Measurements from ENCODE around the gene LRRC51. TPM values are rescaled to one million over a fixed set of nuclear protein-coding genes. Genes with fewer than 3 reads are reported as not detected.

The LRRC51 gene
- total RNA-seq, 2 donors from 2014 or later, result 8.0 to 9.5 TPM

GRCh38 chr11:72116019-72116755, 35.5 kb downstream of the LRRC51 start:
- Histone ChIP-seq H3K9ac (ENCODE audit: extremely low read depth, low read length, poor library complexity, severe bottlenecking) (no peak overlapping the region), H3K4me1 (ENCODE audit: control insufficient read depth, insufficient read depth, low read length) (no peaks in the 10 kb centered on the region), H3K27me3 (ENCODE audit: control insufficient read depth, insufficient read depth, low read length, poor library complexity, severe bottlenecking) (peaks cover 7% of the 10 kb centered on the region), H3K27ac (ENCODE audit: low read depth, low read length) (no peak overlapping the region), H3K36me3 (ENCODE audit: control insufficient read depth, insufficient read depth, low read length) (no peaks in the 10 kb centered on the region), H3K9me3 (ENCODE audit: control insufficient read depth, low read length) (no peaks in the 10 kb centered on the region), H3K4me3 (ENCODE audit: low read length) (no peak overlapping the region)
- no peak for TF ChIP-seq CTCF (conservative IDR thresholded peaks at IDR 0.05)
- Mint-ChIP-seq H3K36me3 (ENCODE audit: low read depth) (no peaks in the 10 kb centered on the region), H3K4me3 (no peak overlapping the region), H3K4me1 (peaks cover 26% of the 10 kb centered on the region), H3K27ac (no peak overlapping the region), H3K9me3 (no peaks in the 10 kb centered on the region), H3K27me3 (ENCODE audit: insufficient read depth) (peaks cover 35% of the 10 kb centered on the region)
- DNase-seq, result no peak
- 92 to 94% methylated on average over 6 of the region's 6 CpGs for WGBS, 2 experiments (ENCODE audit: insufficient coverage in 1 of 2, insufficient read length in 1 of 2)

GRCh38 chr11:72119198-72119597, 38.5 kb downstream of the LRRC51 start:
- Mint-ChIP-seq H3K4me1 (peaks cover 21% of the 10 kb centered on the region), H3K27ac (no peak overlapping the region), H3K27me3 (ENCODE audit: insufficient read depth) (peaks cover 42% of the 10 kb centered on the region), H3K36me3 (ENCODE audit: low read depth) (no peaks in the 10 kb centered on the region), H3K9me3 (no peaks in the 10 kb centered on the region), H3K4me3 (no peak overlapping the region)
- WGBS, 2 experiments (ENCODE audit: insufficient coverage in 1 of 2, insufficient read length in 1 of 2), result 95 to 100% methylated on average over 3 to 5 of the region's 6 CpGs
- Histone ChIP-seq H3K9me3 (ENCODE audit: control insufficient read depth, low read length) (peaks cover under 1% of the 10 kb centered on the region), H3K4me1 (ENCODE audit: control insufficient read depth, insufficient read depth, low read length) (no peaks in the 10 kb centered on the region), H3K27ac (ENCODE audit: low read depth, low read length) (no peak overlapping the region), H3K4me3 (ENCODE audit: low read length) (no peak overlapping the region), H3K27me3 (ENCODE audit: control insufficient read depth, insufficient read depth, low read length, poor library complexity, severe bottlenecking) (peaks cover 18% of the 10 kb centered on the region), H3K9ac (ENCODE audit: extremely low read depth, low read length, poor library complexity, severe bottlenecking) (no peak overlapping the region), H3K36me3 (ENCODE audit: control insufficient read depth, insufficient read depth, low read length) (no peaks in the 10 kb centered on the region)
- TF ChIP-seq CTCF (conservative IDR thresholded peaks at IDR 0.05), result no peak
- no peak for DNase-seq

- Mint-ChIP-seq H3K27ac (no peak overlapping the region), H3K36me3 (ENCODE audit: low read depth) (no peaks in the 10 kb centered on the region), H3K4me3 (no peak overlapping the region), H3K9me3 (peaks cover 5% of the 10 kb centered on the region), H3K4me1 (peaks cover 21% of the 10 kb centered on the region), H3K27me3 (ENCODE audit: insufficient read depth) (peaks cover 31% of the 10 kb centered on the region)
- WGBS, 2 experiments (ENCODE audit: insufficient coverage in 1 of 2, insufficient read length in 1 of 2), result 94 to 100% methylated on average over 2 of the region's 2 CpGs
- no peak overlapping the region for H3K27ac ChIP-seq (ENCODE audit: low read depth, low read length)
- no peak overlapping the region for H3K4me3 ChIP-seq (ENCODE audit: low read length)
- H3K36me3 ChIP-seq (ENCODE audit: control insufficient read depth, insufficient read depth, low read length), result no peaks in the 10 kb centered on the region
- no peak overlapping the region for H3K9ac ChIP-seq (ENCODE audit: extremely low read depth, low read length, poor library complexity, severe bottlenecking)
- H3K9me3 ChIP-seq (ENCODE audit: control insufficient read depth, low read length), result peaks cover 14% of the 10 kb centered on the region
- peaks cover 18% of the 10 kb centered on the region for H3K27me3 ChIP-seq (ENCODE audit: control insufficient read depth, insufficient read depth, low read length, poor library complexity, severe bottlenecking)
- no peaks in the 10 kb centered on the region for H3K4me1 ChIP-seq (ENCODE audit: control insufficient read depth, insufficient read depth, low read length)
- no peak for TF ChIP-seq CTCF (conservative IDR thresholded peaks at IDR 0.05)
- DNase-seq, result no peak
These were observed 40.3 kb downstream of the LRRC51 start for GRCh38 chr11:72120930-72121329.

Measured in endodermal cell (in vitro differentiated cells).